ENCODE data around the gene ZNF277. TPM values are rescaled to one million over a fixed set of nuclear protein-coding genes. Genes with fewer than 3 reads are reported as not detected.
"Not testable (repeated sequence)": the region's sequence is repeated elsewhere in the genome, so short reads cannot be mapped to it uniquely, and the experiment has no call there.

The ZNF277 gene
- polyA plus RNA-seq, 2 donors = 10.3 to 14.5 TPM

GRCh38 chr7:112236597-112236996, 30.1 kb downstream of the ZNF277 start:
- H3K27ac ChIP-seq (ENCODE audit: low read depth in 2 of 2, low read length in 1 of 2) = no peak overlapping the region
- H3K27me3 ChIP-seq (ENCODE audit: control insufficient read depth in 1 of 2, insufficient read depth in 2 of 2, low read length in 2 of 2) = no peaks in the 10 kb centered on the region
- peaks cover 3% of the 10 kb centered on the region in 2 donors for H3K4me1 ChIP-seq (ENCODE audit: control insufficient read depth in 2 of 2, insufficient read depth in 2 of 2, low read length in 1 of 2)
- H3K9me3 ChIP-seq (ENCODE audit: control insufficient read depth in 2 of 2, insufficient read depth in 1 of 2, low read depth in 1 of 2, low read length in 1 of 2) = no peaks in the 10 kb centered on the region
- H3K36me3 ChIP-seq (ENCODE audit: control insufficient read depth in 2 of 2, insufficient read depth in 2 of 2, low read length in 1 of 2) = no peaks in the 10 kb centered on the region
- H3K4me3 ChIP-seq (ENCODE audit: low read depth in 1 of 2, low read length in 2 of 2) = no peak overlapping the region
- 81 to 88% methylated on average over 2 of the region's 2 CpGs for WGBS, 2 donors

DNA sequence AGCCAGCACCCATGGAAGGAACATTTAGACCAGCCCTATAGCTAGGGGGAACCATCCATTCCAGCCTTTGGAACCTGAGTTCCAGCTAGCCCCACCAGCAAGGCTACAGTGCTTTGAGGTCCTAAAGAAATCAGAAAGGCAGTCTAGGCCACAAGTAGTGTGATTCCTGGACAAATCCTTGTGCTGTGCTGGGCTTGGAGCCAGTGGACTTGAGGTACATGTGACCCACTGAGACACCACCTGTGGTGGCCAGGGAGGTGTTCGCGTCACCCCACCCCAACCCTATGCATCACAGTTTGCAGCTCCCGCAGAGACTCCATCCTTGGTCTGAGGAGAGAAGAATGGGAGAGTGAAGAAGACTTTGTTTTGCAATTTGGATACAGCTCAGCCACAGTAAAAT, 31.8 kb downstream of the ZNF277 start:
- Histone ChIP-seq H3K4me1 (ENCODE audit: control insufficient read depth in 2 of 2, insufficient read depth in 2 of 2, low read length in 1 of 2) (peaks cover 3% of the 10 kb centered on the region in 2 donors), H3K27ac (ENCODE audit: low read depth in 2 of 2, low read length in 1 of 2) (no peak overlapping the region), H3K36me3 (ENCODE audit: control insufficient read depth in 2 of 2, insufficient read depth in 2 of 2, low read length in 1 of 2) (no peaks in the 10 kb centered on the region), H3K4me3 (ENCODE audit: low read depth in 1 of 2, low read length in 2 of 2) (no peak overlapping the region), H3K9me3 (ENCODE audit: control insufficient read depth in 2 of 2, insufficient read depth in 1 of 2, low read depth in 1 of 2, low read length in 1 of 2) (no peaks in the 10 kb centered on the region), H3K27me3 (ENCODE audit: control insufficient read depth in 1 of 2, insufficient read depth in 2 of 2, low read length in 2 of 2) (no peaks in the 10 kb centered on the region)
- WGBS, 2 donors = 96 to 100% methylated on average over 3 of the region's 3 CpGs

DNA sequence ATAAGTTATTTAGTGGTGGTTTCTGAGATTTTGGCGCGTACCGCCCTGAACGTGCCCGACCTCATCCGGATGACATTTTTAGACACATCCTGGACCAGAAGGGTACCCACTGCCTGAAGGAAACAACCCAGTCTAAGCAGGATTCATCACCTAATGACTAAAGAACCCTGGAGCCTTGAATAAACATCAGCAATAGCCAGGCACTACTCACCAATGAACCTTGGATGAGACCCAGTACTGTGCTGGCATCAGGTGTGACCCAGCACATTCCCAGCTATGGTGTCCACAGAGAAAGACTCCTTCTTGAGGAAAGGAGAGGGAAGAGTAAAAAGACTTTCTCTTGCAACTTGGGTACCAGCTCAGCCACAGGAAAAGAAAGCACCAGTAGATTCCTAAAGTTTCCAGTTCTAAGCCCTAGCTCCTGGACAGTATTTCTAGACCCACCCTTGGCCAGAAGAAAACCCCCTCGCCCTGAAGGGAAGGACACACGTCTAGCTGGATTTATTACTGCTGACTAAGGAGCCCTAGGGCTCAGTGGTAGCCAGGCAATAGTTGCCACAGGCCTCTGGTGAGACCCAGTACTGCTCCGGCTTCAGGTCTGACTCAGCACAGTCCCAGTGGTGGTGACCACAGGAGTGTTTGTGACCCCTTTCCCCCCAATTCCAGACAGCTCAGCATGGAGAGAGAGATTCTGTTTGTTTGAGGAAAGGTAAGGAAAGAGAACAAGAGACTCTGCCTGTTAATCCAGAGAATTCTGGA, 32.5 kb downstream of the ZNF277 start:
- no peaks in the 10 kb centered on the region for H3K36me3 ChIP-seq (ENCODE audit: control insufficient read depth in 2 of 2, insufficient read depth in 2 of 2, low read length in 1 of 2)
- WGBS, 2 donors = 79 to 85% methylated on average over 9 of the region's 9 CpGs

DNA sequence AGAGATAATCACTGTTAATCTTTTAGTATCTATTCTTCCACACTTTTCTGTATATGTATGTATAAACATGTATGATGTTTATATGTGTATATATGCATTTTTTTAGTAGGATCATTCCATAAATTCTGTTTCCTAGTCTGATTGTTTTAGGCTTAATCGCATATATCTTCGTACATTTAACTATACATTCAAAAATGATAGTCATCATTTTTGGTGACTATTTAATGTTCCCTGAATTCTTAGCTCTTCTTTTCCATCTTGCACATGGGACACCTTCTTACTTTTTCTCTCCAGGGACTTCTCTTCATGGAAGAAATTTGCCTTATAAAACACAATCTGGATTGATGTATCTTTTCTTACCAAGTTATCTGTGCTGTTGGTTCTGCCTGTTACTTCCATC, 42.1 kb downstream of the ZNF277 start:
- Histone ChIP-seq H3K4me3 (ENCODE audit: low read depth in 1 of 2, low read length in 2 of 2) (no peak overlapping the region), H3K9me3 (ENCODE audit: control insufficient read depth in 2 of 2, insufficient read depth in 1 of 2, low read depth in 1 of 2, low read length in 1 of 2) (no peaks in the 10 kb centered on the region), H3K4me1 (ENCODE audit: control insufficient read depth in 2 of 2, insufficient read depth in 2 of 2, low read length in 1 of 2) (no peaks in the 10 kb centered on the region), H3K27me3 (ENCODE audit: control insufficient read depth in 1 of 2, insufficient read depth in 2 of 2, low read length in 2 of 2) (no peaks in the 10 kb centered on the region), H3K36me3 (ENCODE audit: control insufficient read depth in 2 of 2, insufficient read depth in 2 of 2, low read length in 1 of 2) (no peaks in the 10 kb centered on the region), H3K27ac (ENCODE audit: low read depth in 2 of 2, low read length in 1 of 2) (no peak overlapping the region)
- 96 to 97% methylated on average over 2 of the region's 2 CpGs for WGBS, 2 donors

More for the DNA sequence above, 32.5 kb downstream of the ZNF277 start:
- Histone ChIP-seq H3K27me3 (ENCODE audit: control insufficient read depth in 1 of 2, insufficient read depth in 2 of 2, low read length in 2 of 2) (no peaks in the 10 kb centered on the region), H3K4me3 (ENCODE audit: low read depth in 1 of 2, low read length in 2 of 2) (no peak overlapping the region), H3K27ac (ENCODE audit: low read depth in 2 of 2, low read length in 1 of 2) (no peak overlapping the region), H3K9me3 (ENCODE audit: control insufficient read depth in 2 of 2, insufficient read depth in 1 of 2, low read depth in 1 of 2, low read length in 1 of 2) (no peaks in the 10 kb centered on the region), H3K4me1 (ENCODE audit: control insufficient read depth in 2 of 2, insufficient read depth in 2 of 2, low read length in 1 of 2) (peaks cover 3% of the 10 kb centered on the region in 2 donors)

DNA sequence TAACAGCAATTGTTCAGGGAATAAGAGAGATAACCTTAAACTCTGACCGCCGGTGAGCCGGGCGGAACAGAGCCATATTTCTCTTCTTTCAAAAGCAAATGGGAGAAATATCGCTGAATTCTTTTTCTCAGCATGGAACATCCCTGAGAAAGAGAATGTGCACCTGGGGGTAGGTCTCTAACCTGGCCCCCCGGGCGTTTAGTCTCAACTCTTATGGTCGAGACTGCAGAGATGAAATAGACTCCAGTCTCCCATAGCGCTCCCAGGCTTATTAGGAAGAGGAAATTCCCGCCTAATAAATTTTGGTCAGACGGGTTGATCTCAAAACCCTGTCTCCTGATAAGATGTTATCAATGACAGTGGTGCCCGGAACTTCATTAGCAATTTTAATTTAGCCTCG, 43.5 kb downstream of the ZNF277 start:
- not testable (repeated sequence) for H3K9me3 ChIP-seq (ENCODE audit: control insufficient read depth in 2 of 2, insufficient read depth in 1 of 2, low read depth in 1 of 2, low read length in 1 of 2); H3K36me3 ChIP-seq (ENCODE audit: control insufficient read depth in 2 of 2, insufficient read depth in 2 of 2, low read length in 1 of 2); H3K27me3 ChIP-seq (ENCODE audit: control insufficient read depth in 1 of 2, insufficient read depth in 2 of 2, low read length in 2 of 2); H3K4me1 ChIP-seq (ENCODE audit: control insufficient read depth in 2 of 2, insufficient read depth in 2 of 2, low read length in 1 of 2); H3K4me3 ChIP-seq (ENCODE audit: low read depth in 1 of 2, low read length in 2 of 2); H3K27ac ChIP-seq (ENCODE audit: low read depth in 2 of 2, low read length in 1 of 2)
- WGBS, 2 donors = 83 to 84% methylated on average over 12 to 13 of the region's 13 CpGs

DNA sequence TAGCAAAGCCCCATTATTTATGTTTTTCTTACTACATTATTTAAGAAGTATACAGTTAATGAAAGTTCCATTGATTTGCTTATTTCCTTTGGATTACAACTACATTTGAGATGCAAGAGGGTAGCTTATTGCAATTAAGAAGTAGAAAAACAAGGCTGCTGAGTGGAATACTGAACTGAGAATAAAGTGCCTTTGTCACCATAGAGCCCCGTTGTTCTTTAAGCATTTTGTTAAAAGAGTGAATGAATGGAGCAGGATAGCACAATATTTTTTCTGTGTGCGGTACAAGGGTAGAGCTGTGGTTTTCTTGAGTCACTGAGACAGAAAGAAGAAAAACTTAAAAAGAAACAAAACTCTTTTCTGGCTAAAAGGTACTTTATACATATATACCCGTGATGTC, 45.6 kb downstream of the ZNF277 start:
- H3K27me3 ChIP-seq (ENCODE audit: control insufficient read depth in 1 of 2, insufficient read depth in 2 of 2, low read length in 2 of 2) = no peaks in the 10 kb centered on the region
- WGBS, 2 donors = 89 to 92% methylated on average over 3 of the region's 3 CpGs
- no peaks in the 10 kb centered on the region for H3K4me1 ChIP-seq (ENCODE audit: control insufficient read depth in 2 of 2, insufficient read depth in 2 of 2, low read length in 1 of 2)
- no peak overlapping the region for H3K27ac ChIP-seq (ENCODE audit: low read depth in 2 of 2, low read length in 1 of 2)
- no peak overlapping the region for H3K4me3 ChIP-seq (ENCODE audit: low read depth in 1 of 2, low read length in 2 of 2)
- H3K9me3 ChIP-seq (ENCODE audit: control insufficient read depth in 2 of 2, insufficient read depth in 1 of 2, low read depth in 1 of 2, low read length in 1 of 2) = no peaks in the 10 kb centered on the region
- no peaks in the 10 kb centered on the region for H3K36me3 ChIP-seq (ENCODE audit: control insufficient read depth in 2 of 2, insufficient read depth in 2 of 2, low read length in 1 of 2)

- H3K9me3 ChIP-seq (ENCODE audit: control insufficient read depth in 2 of 2, insufficient read depth in 1 of 2, low read depth in 1 of 2, low read length in 1 of 2) = no peaks in the 10 kb centered on the region
- H3K36me3 ChIP-seq (ENCODE audit: control insufficient read depth in 2 of 2, insufficient read depth in 2 of 2, low read length in 1 of 2) = no peaks in the 10 kb centered on the region
- no peaks in the 10 kb centered on the region for H3K4me1 ChIP-seq (ENCODE audit: control insufficient read depth in 2 of 2, insufficient read depth in 2 of 2, low read length in 1 of 2)
- H3K4me3 ChIP-seq (ENCODE audit: low read depth in 1 of 2, low read length in 2 of 2) = no peak overlapping the region
- H3K27me3 ChIP-seq (ENCODE audit: control insufficient read depth in 1 of 2, insufficient read depth in 2 of 2, low read length in 2 of 2) = no peaks in the 10 kb centered on the region
- H3K27ac ChIP-seq (ENCODE audit: low read depth in 2 of 2, low read length in 1 of 2) = no peak overlapping the region
- 86 to 95% methylated on average over 3 of the region's 3 CpGs for WGBS, 2 donors
Measured at GRCh38 chr7:112252691-112253090, 46.2 kb downstream of the ZNF277 start.

GRCh38 chr7:112254156-112254555, 47.7 kb downstream of the ZNF277 start:
- 43 to 44% methylated on average over 1 of the region's 1 CpG for WGBS, 2 donors
- no peak overlapping the region for H3K4me3 ChIP-seq (ENCODE audit: low read depth in 1 of 2, low read length in 2 of 2)
- H3K27ac ChIP-seq (ENCODE audit: low read depth in 2 of 2, low read length in 1 of 2) = no peak overlapping the region
- H3K27me3 ChIP-seq (ENCODE audit: control insufficient read depth in 1 of 2, insufficient read depth in 2 of 2, low read length in 2 of 2) = no peaks in the 10 kb centered on the region
- H3K36me3 ChIP-seq (ENCODE audit: control insufficient read depth in 2 of 2, insufficient read depth in 2 of 2, low read length in 1 of 2) = no peaks in the 10 kb centered on the region
- H3K9me3 ChIP-seq (ENCODE audit: control insufficient read depth in 2 of 2, insufficient read depth in 1 of 2, low read depth in 1 of 2, low read length in 1 of 2) = no peaks in the 10 kb centered on the region
- H3K4me1 ChIP-seq (ENCODE audit: control insufficient read depth in 2 of 2, insufficient read depth in 2 of 2, low read length in 1 of 2) = no peaks in the 10 kb centered on the region

GRCh38 chr7:112254709-112255387, 48.4 kb downstream of the ZNF277 start:
- no peaks in the 10 kb centered on the region for H3K4me1 ChIP-seq (ENCODE audit: control insufficient read depth in 2 of 2, insufficient read depth in 2 of 2, low read length in 1 of 2)
- no peaks in the 10 kb centered on the region for H3K9me3 ChIP-seq (ENCODE audit: control insufficient read depth in 2 of 2, insufficient read depth in 1 of 2, low read depth in 1 of 2, low read length in 1 of 2)
- H3K4me3 ChIP-seq (ENCODE audit: low read depth in 1 of 2, low read length in 2 of 2) = no peak overlapping the region
- 74 to 76% methylated on average over 6 of the region's 6 CpGs for WGBS, 2 donors
- no peak overlapping the region for H3K27ac ChIP-seq (ENCODE audit: low read depth in 2 of 2, low read length in 1 of 2)
- H3K36me3 ChIP-seq (ENCODE audit: control insufficient read depth in 2 of 2, insufficient read depth in 2 of 2, low read length in 1 of 2) = no peaks in the 10 kb centered on the region
- no peaks in the 10 kb centered on the region for H3K27me3 ChIP-seq (ENCODE audit: control insufficient read depth in 1 of 2, insufficient read depth in 2 of 2, low read length in 2 of 2)

DNA sequence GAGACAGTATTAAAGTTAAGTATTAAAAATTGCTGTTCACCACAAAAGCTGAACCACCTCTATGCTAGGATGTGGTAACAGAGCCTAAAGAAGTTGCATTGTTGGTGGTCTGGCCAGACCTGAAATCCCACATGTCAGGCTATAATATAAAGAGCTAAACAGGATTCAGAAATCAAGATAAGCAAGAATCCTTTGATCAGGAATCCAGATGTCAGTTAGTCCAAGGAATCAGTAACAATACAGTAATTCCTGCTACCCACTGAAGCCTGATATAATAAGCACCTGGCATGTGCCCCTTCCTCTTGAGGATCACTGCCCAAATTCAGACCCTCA, 48.9 kb downstream of the ZNF277 start:
- Histone ChIP-seq H3K27ac (ENCODE audit: low read depth in 2 of 2, low read length in 1 of 2) (no peak overlapping the region), H3K4me3 (ENCODE audit: low read depth in 1 of 2, low read length in 2 of 2) (no peak overlapping the region)

More for the DNA sequence above, 48.9 kb downstream of the ZNF277 start:
- Histone ChIP-seq H3K9me3 (ENCODE audit: control insufficient read depth in 2 of 2, insufficient read depth in 1 of 2, low read depth in 1 of 2, low read length in 1 of 2) (no peaks in the 10 kb centered on the region), H3K27me3 (ENCODE audit: control insufficient read depth in 1 of 2, insufficient read depth in 2 of 2, low read length in 2 of 2) (no peaks in the 10 kb centered on the region), H3K4me1 (ENCODE audit: control insufficient read depth in 2 of 2, insufficient read depth in 2 of 2, low read length in 1 of 2) (no peaks in the 10 kb centered on the region), H3K36me3 (ENCODE audit: control insufficient read depth in 2 of 2, insufficient read depth in 2 of 2, low read length in 1 of 2) (no peaks in the 10 kb centered on the region)

Data from esophagus (tissue), 2 donors.